HG03469 (cell line): Measurements from ENCODE around the gene DNAJC1.

Experiments
- ATAC-seq: cut with Tn5 transposase; IDR thresholded peaks from one replicate; pipeline ENCODE4 v1.9.1; 2021; ENCODE audit warnings: mild to moderate bottlenecking, moderate library complexity, moderate number of reproducible peaks; ENCODE audit not compliant: unreplicated experiment

The DNAJC1 gene

GRCh38 chr10:21962358-21962757, 41.2 kb downstream of the DNAJC1 start:
- ATAC-seq: no peak

- no peak for ATAC-seq
These were observed 41.7 kb downstream of the DNAJC1 start for GRCh38 chr10:21961847-21962246.

GRCh38 chr10:21959998-21960397, 43.5 kb downstream of the DNAJC1 start:
- ATAC-seq: no peak

- ATAC-seq: no peak
These were observed 48.8 kb downstream of the DNAJC1 start for GRCh38 chr10:21954690-21955089.

- no peak for ATAC-seq
These were observed 49.4 kb downstream of the DNAJC1 start for GRCh38 chr10:21954132-21954531.

GRCh38 chr10:21953585-21954057, 49.9 kb downstream of the DNAJC1 start:
- ATAC-seq: peak; percentile 34

- no peak for ATAC-seq
These were observed 53.0 kb downstream of the DNAJC1 start for GRCh38 chr10:21950566-21950965.

- ATAC-seq: no peak
These were observed 56.6 kb downstream of the DNAJC1 start for GRCh38 chr10:21946946-21947345.

GRCh38 chr10:21944727-21945386, 58.7 kb downstream of the DNAJC1 start:
- no peak for ATAC-seq

- no peak for ATAC-seq
These were observed 59.8 kb downstream of the DNAJC1 start for GRCh38 chr10:21943633-21944265.

GRCh38 chr10:21935439-21936023, 68.0 kb downstream of the DNAJC1 start:
- ATAC-seq: no peak

GRCh38 chr10:21934307-21934706, 69.2 kb downstream of the DNAJC1 start:
- ATAC-seq: no peak

GRCh38 chr10:21929070-21929469, 74.5 kb downstream of the DNAJC1 start:
- ATAC-seq: no peak

- no peak for ATAC-seq
These were observed 75.7 kb downstream of the DNAJC1 start for GRCh38 chr10:21927631-21928353.

- ATAC-seq: no peak
These were observed 76.6 kb downstream of the DNAJC1 start for GRCh38 chr10:21926949-21927348.

GRCh38 chr10:21926358-21926925, 77.1 kb downstream of the DNAJC1 start:
- ATAC-seq: no peak

GRCh38 chr10:21925851-21926250, 77.7 kb downstream of the DNAJC1 start:
- ATAC-seq: no peak

GRCh38 chr10:21924511-21924910, 79.0 kb downstream of the DNAJC1 start:
- no peak for ATAC-seq

GRCh38 chr10:21920633-21921032, 82.9 kb downstream of the DNAJC1 start:
- ATAC-seq: no peak

GRCh38 chr10:21919906-21920305, 83.6 kb downstream of the DNAJC1 start:
- no peak for ATAC-seq

GRCh38 chr10:21919117-21919516, 84.4 kb downstream of the DNAJC1 start:
- ATAC-seq: no peak
